Breast epithelium (tissue), 4 donors: ENCODE results near the gene SPRED1. TPM values are rescaled to one million over a fixed set of nuclear protein-coding genes. Genes with fewer than 3 reads are reported as not detected.
A peak's percentile ranks its signal among the peaks of the same experiment; 100 is the strongest.

Experiments used
- DNase-seq, 2 donors: peaks; one replicate each; pipeline ENCODE4 v3.0.0-alpha.2; 2019; ENCODE audit warnings: low spot score in 2 of 2
- H3K27ac ChIP-seq, 2 donors: fragments of 200-600 bp; sonication (generic) in 1 of 2; one replicate each; pipeline ENCODE4 v1.5.1; 2016 to 2019; ENCODE audit warnings: mild to moderate bottlenecking in 1 of 2
- H3K27me3 ChIP-seq, 2 donors: fragments of 200-600 bp; sonication (generic) in 1 of 2; one replicate each; pipeline versions ENCODE4 v1.5.1 to v1.6.0; 2017 to 2019; ENCODE audit warnings: control low read depth in 1 of 2, mild to moderate bottlenecking in 1 of 2
- H3K36me3 ChIP-seq: fragments of 200-600 bp; one replicate; pipeline ENCODE4 v1.5.1; 2019
- H3K4me1 ChIP-seq, 2 donors: fragments of 200-600 bp; sonication (generic); one replicate each; pipeline ENCODE4 v1.5.1; 2016 to 2019; ENCODE audit warnings: control low read depth in 1 of 2
- H3K4me3 ChIP-seq, 3 donors: fragments of 200-600 bp; sonication (generic); 1 replicate in 2 of 3; 2 replicates in 1 of 3; pipeline ENCODE4 v1.5.1; 2016 to 2019; ENCODE audit warnings: mild to moderate bottlenecking in 3 of 3, moderate library complexity in 2 of 3
- H3K9me3 ChIP-seq, 2 donors: fragments of 200-600 bp; sonication (generic) in 1 of 2; one replicate each; pipeline ENCODE4 v1.5.1; 2016 to 2019; ENCODE audit warnings: control low read depth in 1 of 2
- POLR2A ChIP-seq: fragments of 450-650 bp; IDR thresholded peaks from one replicate; pipeline ENCODE4 v1.6.1; 2016; ENCODE audit warnings: antibody characterized with exemption, mild to moderate bottlenecking, moderate library complexity
- POLR2AphosphoS5 ChIP-seq, 3 donors: sonication (generic); formaldehyde crosslinking; IDR thresholded peaks; one replicate each; pipeline ENCODE4 v1.6.1; 2017; ENCODE audit warnings: antibody characterized with exemption in 3 of 3
- intact Hi-C: fragments of 100-400 bp; cut with DNase I; formaldehyde crosslinking; loops from one replicate; pipeline ENCODE4 v1.15.1; 2023; ENCODE audit warnings: low total_unique reads
- total RNA-seq, 3 donors: library from RNA; depleted of rRNA; stranded (reverse); fragments of >200 nt; gene quantifications; one replicate each; pipeline ENCODE4 v1.1.0, GENCODE V29; 2016
- TF ChIP-seq, protein P1 (sequence below), 3 donors: fragments of 450-650 bp; IDR thresholded peaks; one replicate each; pipeline ENCODE4 v1.5.1; 2016 to 2017; ENCODE audit warnings: antibody characterized with exemption in 3 of 3, mild to moderate bottlenecking in 3 of 3, moderate library complexity in 3 of 3

The SPRED1 gene
- total RNA-seq, 3 donors from 2014 or later: 18.4 to 28.1 (median 22.3) TPM

DNA sequence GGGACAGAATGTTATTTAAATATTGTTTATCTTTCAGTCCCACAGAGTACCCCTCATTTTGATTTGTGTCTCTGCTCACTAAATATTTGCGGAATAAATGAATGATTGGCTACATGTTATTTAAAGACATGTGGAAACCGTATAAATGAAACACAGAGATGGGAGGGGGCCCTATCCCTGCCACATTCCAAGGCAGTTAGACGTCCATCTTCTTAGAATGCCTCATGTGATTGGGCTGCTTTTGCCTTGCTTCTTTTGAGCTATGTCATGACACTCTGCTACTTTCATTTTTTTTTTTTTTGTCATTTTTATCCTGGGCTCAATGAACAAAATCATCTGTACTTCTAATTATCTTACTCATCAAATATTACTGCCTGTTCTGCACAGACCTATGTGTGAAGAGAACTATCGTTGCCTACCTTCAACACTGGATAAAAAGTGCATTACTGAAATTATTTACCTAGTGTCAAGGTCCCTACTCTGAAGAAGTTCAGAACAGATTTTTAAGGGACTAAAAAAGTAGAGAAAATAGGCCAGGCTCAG lies 117.4 kb downstream of the SPRED1 start:
- H3K4me1 ChIP-seq: no peaks in the 10 kb centered on the region
- intact Hi-C loops: no loop called here

GRCh38 chr15:38373016-38373415 lies 120.4 kb downstream of the SPRED1 start:
- Histone ChIP-seq H3K36me3 (no peaks in the 10 kb centered on the region), H3K27me3 (no peaks in the 10 kb centered on the region), H3K4me1 (no peaks in the 10 kb centered on the region), H3K9me3 (no peaks in the 10 kb centered on the region), H3K4me3 (no peak overlapping the region), H3K27ac (no peak overlapping the region)
- no peak for DNase-seq
- intact Hi-C loops: no loop called here
- no peak for TF ChIP-seq POLR2A
- TF ChIP-seq POLR2AphosphoS5 (IDR thresholded peaks at IDR 0.05): no peak
- TF ChIP-seq, protein P1, sequence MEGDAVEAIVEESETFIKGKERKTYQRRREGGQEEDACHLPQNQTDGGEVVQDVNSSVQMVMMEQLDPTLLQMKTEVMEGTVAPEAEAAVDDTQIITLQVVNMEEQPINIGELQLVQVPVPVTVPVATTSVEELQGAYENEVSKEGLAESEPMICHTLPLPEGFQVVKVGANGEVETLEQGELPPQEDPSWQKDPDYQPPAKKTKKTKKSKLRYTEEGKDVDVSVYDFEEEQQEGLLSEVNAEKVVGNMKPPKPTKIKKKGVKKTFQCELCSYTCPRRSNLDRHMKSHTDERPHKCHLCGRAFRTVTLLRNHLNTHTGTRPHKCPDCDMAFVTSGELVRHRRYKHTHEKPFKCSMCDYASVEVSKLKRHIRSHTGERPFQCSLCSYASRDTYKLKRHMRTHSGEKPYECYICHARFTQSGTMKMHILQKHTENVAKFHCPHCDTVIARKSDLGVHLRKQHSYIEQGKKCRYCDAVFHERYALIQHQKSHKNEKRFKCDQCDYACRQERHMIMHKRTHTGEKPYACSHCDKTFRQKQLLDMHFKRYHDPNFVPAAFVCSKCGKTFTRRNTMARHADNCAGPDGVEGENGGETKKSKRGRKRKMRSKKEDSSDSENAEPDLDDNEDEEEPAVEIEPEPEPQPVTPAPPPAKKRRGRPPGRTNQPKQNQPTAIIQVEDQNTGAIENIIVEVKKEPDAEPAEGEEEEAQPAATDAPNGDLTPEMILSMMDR (IDR thresholded peaks at IDR 0.05): no peak

More for the DNA sequence above, 117.4 kb downstream of the SPRED1 start:
- no peaks in the 10 kb centered on the region for H3K9me3 ChIP-seq
- no peak for DNase-seq
- no peak overlapping the region for H3K4me3 ChIP-seq
- H3K27me3 ChIP-seq: no peaks in the 10 kb centered on the region
- H3K36me3 ChIP-seq: no peaks in the 10 kb centered on the region
- no peak overlapping the region for H3K27ac ChIP-seq
- TF ChIP-seq, protein P1 (IDR thresholded peaks at IDR 0.05): no peak
- TF ChIP-seq POLR2A: no peak
- TF ChIP-seq POLR2AphosphoS5 (IDR thresholded peaks at IDR 0.05): no peak

DNA sequence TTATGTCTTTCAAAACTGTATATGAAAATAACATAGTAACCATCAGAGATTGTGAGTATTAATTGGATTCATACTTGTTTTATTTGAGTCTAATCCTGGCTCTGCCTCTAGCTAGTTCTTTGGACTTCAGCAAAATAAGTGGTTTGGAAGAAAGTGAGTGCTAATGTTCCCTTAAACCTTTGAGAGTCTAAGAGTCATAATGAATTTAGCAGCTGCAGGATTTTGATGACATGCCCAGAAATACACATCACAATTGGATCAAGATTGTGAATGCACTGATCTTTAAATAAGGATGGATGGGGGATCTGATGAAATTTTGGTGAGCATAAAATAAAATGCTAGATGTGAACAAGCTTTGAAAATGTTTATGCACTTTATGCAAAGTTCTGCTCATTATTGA lies 121.4 kb downstream of the SPRED1 start:
- H3K4me1 ChIP-seq: no peaks in the 10 kb centered on the region
- TF ChIP-seq POLR2AphosphoS5 (IDR thresholded peaks at IDR 0.05) (no peak), POLR2A (no peak)
- TF ChIP-seq, protein P1 (IDR thresholded peaks at IDR 0.05): no peak
- H3K27ac ChIP-seq: no peak overlapping the region
- no peak overlapping the region for H3K4me3 ChIP-seq
- no peaks in the 10 kb centered on the region for H3K9me3 ChIP-seq
- intact Hi-C loops: no loop called here
- H3K36me3 ChIP-seq: no peaks in the 10 kb centered on the region
- no peak for DNase-seq
- no peaks in the 10 kb centered on the region for H3K27me3 ChIP-seq

DNA sequence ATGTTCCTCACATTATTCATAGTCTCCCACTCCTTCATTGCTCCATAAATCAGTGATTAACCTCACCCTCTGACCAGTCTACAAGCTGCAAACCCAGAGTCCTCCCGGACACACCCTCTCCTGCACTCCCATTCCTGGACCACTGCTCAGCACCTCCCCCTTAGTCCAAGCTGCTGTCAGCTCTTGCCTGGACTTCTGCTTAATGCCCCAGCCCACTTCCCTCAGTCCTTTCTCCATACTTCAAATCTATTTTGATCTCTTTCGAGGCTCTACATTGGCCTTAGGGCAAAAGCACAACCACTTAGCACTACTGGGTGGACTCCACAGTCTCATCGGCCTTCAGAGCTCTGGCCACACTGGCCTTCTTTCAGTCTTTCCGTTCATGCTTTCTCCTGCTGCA lies 121.9 kb downstream of the SPRED1 start:
- DNase-seq: no peak
- H3K9me3 ChIP-seq: no peaks in the 10 kb centered on the region
- intact Hi-C loops: no loop called here
- H3K27me3 ChIP-seq: no peaks in the 10 kb centered on the region
- no peak overlapping the region for H3K4me3 ChIP-seq
- H3K27ac ChIP-seq: peak overlapping the region in 1 of 2 donors; percentile 35
- H3K36me3 ChIP-seq: no peaks in the 10 kb centered on the region
- TF ChIP-seq, protein P1 (IDR thresholded peaks at IDR 0.05): no peak
- no peak for TF ChIP-seq POLR2A
- TF ChIP-seq POLR2AphosphoS5 (IDR thresholded peaks at IDR 0.05): no peak
- no peaks in the 10 kb centered on the region for H3K4me1 ChIP-seq

- Histone ChIP-seq H3K4me3 (no peak overlapping the region), H3K27me3 (no peaks in the 10 kb centered on the region), H3K4me1 (no peaks in the 10 kb centered on the region), H3K9me3 (no peaks in the 10 kb centered on the region), H3K27ac (no peak overlapping the region), H3K36me3 (no peaks in the 10 kb centered on the region)
- DNase-seq: no peak
- intact Hi-C loops: no loop called here
- no peak for TF ChIP-seq POLR2AphosphoS5 (IDR thresholded peaks at IDR 0.05)
- no peak for TF ChIP-seq POLR2A
- TF ChIP-seq, protein P1 (IDR thresholded peaks at IDR 0.05): no peak
These were observed 123.4 kb downstream of the SPRED1 start for GRCh38 chr15:38376081-38376480.
